Testis (tissue), 3 donors: ENCODE data around the gene PTGES3L. TPM values are rescaled to one million over a fixed set of nuclear protein-coding genes. Genes with fewer than 3 reads are reported as not detected.
"Not testable (repeated sequence)": the region's sequence is repeated elsewhere in the genome, so short reads cannot be mapped to it uniquely, and the experiment has no call there.

Experiments
- DNase-seq: peaks from one replicate; pipeline ENCODE4 v3.0.0-alpha.2; 2019
- H3K27ac ChIP-seq, 2 donors: fragments of 200-600 bp; sonication (generic); one replicate each; pipeline ENCODE4 v1.5.1; 2019
- H3K27me3 ChIP-seq: fragments of 200-600 bp; sonication (generic); one replicate; pipeline ENCODE4 v1.5.1; 2019
- H3K36me3 ChIP-seq: fragments of 200-600 bp; sonication (generic); one replicate; pipeline ENCODE4 v1.5.1; 2017; ENCODE audit warnings: low read depth; ENCODE audit errors: missing control alignments
- H3K4me1 ChIP-seq: fragments of 200-600 bp; sonication (generic); one replicate; pipeline ENCODE4 v1.5.1; 2019
- H3K4me3 ChIP-seq, 2 donors: fragments of 200-600 bp; sonication (generic); one replicate each; pipeline ENCODE4 v1.5.1; 2017 to 2019
- H3K9me3 ChIP-seq: fragments of 200-600 bp; sonication (generic); one replicate; pipeline ENCODE4 v1.5.1; 2017
- CTCF ChIP-seq, 3 experiments: fragments of 450-650 bp in 2 of 3; fragments of 200-600 bp in 1 of 3; sonication (generic) in 1 of 3; IDR thresholded peaks; one replicate each; pipeline ENCODE4 v1.5.1; 2016 to 2019; ENCODE audit warnings: antibody characterized with exemption in 3 of 3, mild to moderate bottlenecking in 2 of 3, moderate library complexity in 1 of 3
- POLR2A ChIP-seq: fragments of 450-650 bp; IDR thresholded peaks from one replicate; pipeline ENCODE4 v1.6.1; 2017; ENCODE audit warnings: antibody characterized with exemption, mild to moderate bottlenecking, moderate library complexity
- WGBS, 2 donors: methylation state at CpG; one replicate each; pipeline ENCODE4 v1.1.5; 2018; 5-methylcytosine and 5-hydroxymethylcytosine counted together
- intact Hi-C: fragments of 100-400 bp; cut with DNase I; formaldehyde crosslinking; loops from one replicate; pipeline ENCODE4 v1.15.1; 2023; ENCODE audit warnings: low total_unique reads
- polyA plus RNA-seq: library from polyadenylated mRNA; stranded (reverse); fragments of 350-450 nt; fragmentation: Illumina TruSeq; extraction: RNeasy Lipid Tissue Mini Kit (QIAGEN cat#74804); gene quantifications from one replicate; pipeline ENCODE4 v1.2.3, GENCODE V29; 2014; ENCODE audit warnings: low read depth, low replicate concordance; ENCODE audit not compliant: insufficient read depth
- total RNA-seq, 2 donors: library from RNA; depleted of rRNA; stranded (reverse); fragments of >200 nt; gene quantifications; one replicate each; pipeline ENCODE4 v1.2.3, GENCODE V29; 2016

The PTGES3L gene
- total and polyA plus RNA-seq, 3 donors from 2014 or later = 2.8 to 5.5 (median 5.2) TPM

GRCh38 chr17:43006639-43007551, 27.0 kb upstream of the PTGES3L start, which contains the start of gene IFI35:
TSS of gene IFI35 (plus strand) at chr17:43006784. CDS start at chr17:43006948, 164 bp downstream.
- peaks cover 20% of the 10 kb centered on the region for H3K4me1 ChIP-seq
- DNase-seq = peak; percentile 89
- peak within 1 kb of the TSS; percentile 87 to 91 for H3K27ac ChIP-seq
- no peak for TF ChIP-seq POLR2A
- peak in 2 of 3 experiments; percentile 19 to 26 for TF ChIP-seq CTCF (IDR thresholded peaks at IDR 0.05)
- H3K4me3 ChIP-seq = peak within 1 kb of the TSS; percentile 57 to 75
- intact Hi-C loops = no loop called here
- H3K27me3 ChIP-seq = no peaks in the 10 kb centered on the region
- 34 to 35% methylated on average over 15 to 18 of the region's 18 CpGs for WGBS, 2 donors
- H3K36me3 ChIP-seq = no peaks in the 10 kb centered on the region
- H3K9me3 ChIP-seq = no peaks in the 10 kb centered on the region

DNA sequence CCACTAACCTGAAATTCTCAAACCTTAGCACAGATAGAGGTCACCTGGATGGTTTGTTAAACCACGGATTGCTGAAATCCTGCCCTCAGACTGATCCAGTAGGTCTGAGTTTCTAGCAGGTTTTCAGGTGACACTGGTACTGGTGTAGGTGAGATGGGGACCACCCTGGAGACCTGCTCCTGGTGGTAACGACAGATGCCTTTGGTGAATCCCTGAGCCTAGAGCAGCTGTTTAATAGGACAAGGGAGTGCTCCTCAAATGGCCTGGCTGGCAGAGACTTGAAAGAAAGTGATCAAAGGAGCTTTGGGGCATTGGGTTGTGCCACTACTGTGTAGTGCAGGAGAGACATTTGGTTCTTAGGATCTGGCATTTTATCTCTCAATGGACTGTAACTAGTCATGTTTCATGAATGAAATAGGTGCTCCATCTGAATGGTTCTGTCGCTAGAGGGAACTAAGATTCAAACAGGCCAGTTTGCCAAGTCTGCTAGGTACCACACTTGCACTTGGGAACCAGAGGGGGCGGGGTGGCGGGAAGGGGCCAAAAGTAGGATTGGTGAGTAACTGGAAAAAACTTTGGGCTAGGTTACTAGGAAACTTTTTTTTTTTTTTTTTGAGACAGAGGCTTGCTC, 23.8 kb upstream of the PTGES3L start:
- peaks cover 8% of the 10 kb centered on the region for H3K4me1 ChIP-seq

DNA sequence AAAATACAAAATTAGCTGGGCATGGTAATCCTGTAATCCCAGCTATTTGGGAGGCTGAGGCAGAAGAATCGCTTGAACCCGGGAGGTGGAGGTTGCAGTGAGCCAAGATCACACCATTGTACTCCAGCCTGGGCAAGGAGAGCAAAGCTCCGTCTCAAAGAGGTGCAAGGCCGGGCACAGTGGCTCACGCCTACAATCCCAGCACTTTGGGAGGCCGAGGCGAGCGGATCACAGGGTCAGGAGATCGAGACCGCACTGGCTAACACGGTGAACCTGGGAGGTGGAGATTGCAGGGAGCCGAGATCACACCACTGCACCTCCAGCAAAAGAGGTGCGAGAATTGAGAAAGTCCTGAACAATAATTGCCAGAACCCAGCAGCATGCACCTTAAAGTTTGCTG, 21.0 kb upstream of the PTGES3L start:
- H3K27ac ChIP-seq, H3K4me3 ChIP-seq, DNase-seq, H3K36me3 ChIP-seq, H3K9me3 ChIP-seq, H3K27me3 ChIP-seq, intact Hi-C loops: not testable (repeated sequence)
- H3K4me1 ChIP-seq = peaks cover 13% of the 10 kb centered on the region
- 94 to 96% methylated on average over 11 to 13 of the region's 13 CpGs for WGBS, 2 donors

More for the DNA sequence above, 23.8 kb upstream of the PTGES3L start:
- 85 to 93% methylated on average over 5 of the region's 5 CpGs for WGBS, 2 donors
- no peaks in the 10 kb centered on the region for H3K9me3 ChIP-seq
- DNase-seq = no peak
- no peak overlapping the region for H3K4me3 ChIP-seq
- H3K36me3 ChIP-seq = no peaks in the 10 kb centered on the region
- no peak overlapping the region for H3K27ac ChIP-seq
- no peaks in the 10 kb centered on the region for H3K27me3 ChIP-seq
- TF ChIP-seq POLR2A (no peak), CTCF (IDR thresholded peaks at IDR 0.05) (peak in 1 of 3 experiments; percentile 5)
- intact Hi-C loops = no loop called here

DNA sequence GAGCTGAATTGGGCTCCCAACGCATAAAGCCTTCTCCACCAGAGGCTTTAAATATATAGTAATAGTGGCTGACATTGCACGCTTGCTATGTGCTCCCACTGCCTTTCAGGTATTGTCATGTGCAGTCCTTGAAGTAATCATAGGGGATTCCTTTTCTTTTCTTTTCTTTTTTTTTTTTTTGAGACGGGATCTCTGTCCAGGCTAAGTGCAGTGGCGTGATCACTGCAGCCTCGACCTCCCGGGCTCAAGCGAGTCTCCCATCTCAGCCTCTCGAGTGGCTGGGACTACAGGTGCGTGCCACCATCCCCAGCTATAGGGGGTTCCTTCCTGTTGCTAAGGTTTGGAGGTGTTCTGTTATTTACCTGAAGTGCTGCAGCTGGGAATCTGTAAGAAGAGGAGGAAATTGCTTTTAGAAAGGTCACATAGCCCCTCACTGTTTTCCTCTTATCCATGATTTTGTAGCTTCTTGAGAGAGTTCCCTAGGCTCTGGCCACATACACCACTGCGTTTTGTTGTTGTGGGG, 19.2 kb upstream of the PTGES3L start:
- intact Hi-C loops = no loop called here
- Histone ChIP-seq H3K27ac (peak overlapping the region; percentile 21 to 74), H3K36me3 (no peaks in the 10 kb centered on the region), H3K4me3 (peak overlapping the region; percentile 63 to 82), H3K9me3 (no peaks in the 10 kb centered on the region), H3K4me1 (peaks cover 13% of the 10 kb centered on the region), H3K27me3 (no peaks in the 10 kb centered on the region)
- DNase-seq = no peak
- WGBS, 2 donors = 5 to 9% methylated on average over 10 of the region's 10 CpGs
- TF ChIP-seq CTCF (IDR thresholded peaks at IDR 0.05) (no peak), POLR2A (no peak)
